ENCODE results near the gene EDNRA.

The EDNRA gene

DNA sequence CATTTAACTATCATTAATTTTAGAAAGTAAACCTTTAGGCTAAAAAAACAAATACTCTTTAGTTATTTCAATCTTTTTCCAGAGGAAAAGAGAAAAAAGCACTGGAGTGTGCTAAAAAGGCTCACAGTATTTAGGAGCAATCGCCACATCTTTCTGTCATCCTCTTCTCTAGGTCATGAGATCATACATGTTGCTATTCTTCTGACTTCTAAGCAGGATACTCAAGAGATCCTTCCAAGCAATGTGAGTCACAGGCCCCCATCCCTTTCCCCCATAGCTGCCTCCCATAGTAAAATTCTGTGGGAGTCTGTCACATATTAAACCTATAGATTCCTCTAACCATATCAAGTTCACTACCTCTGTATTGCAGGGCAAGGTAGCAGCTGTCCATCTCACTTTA lies 7.7 kb downstream of the EDNRA start:
- Histone ChIP-seq H3K4me3 (ENCODE audit: low read length) (no peak overlapping the region), H3F3A (ENCODE audit: control insufficient read depth, insufficient read depth) (no peaks in the 10 kb centered on the region), H3K36me3 (ENCODE audit: control insufficient read depth, low read length) (no peaks in the 10 kb centered on the region), H3K79me2 (ENCODE audit: control insufficient read depth, low read length) (no peaks in the 10 kb centered on the region), H3K27me3 (ENCODE audit: control insufficient read depth, low read length) (0 out of 2 replicates have a peak, but pooled peaks cover 2% of the 10 kb centered on the region), H3K4me1 (ENCODE audit: control insufficient read depth, low read length) (no peaks in the 10 kb centered on the region), H3K9me3 (ENCODE audit: control insufficient read depth, insufficient read depth, low read length) (no peaks in the 10 kb centered on the region), H3K4me2 (ENCODE audit: low read length) (no peak overlapping the region), H3K9me2 (replicated peaks; ENCODE audit: control insufficient read depth, low read length) (no peaks in the 10 kb centered on the region), H4K20me1 (ENCODE audit: control insufficient read depth, insufficient read depth, low read depth, low read length) (no peaks in the 10 kb centered on the region), H3K27ac (ENCODE audit: low read depth, low read length) (no peak overlapping the region)
- TF ChIP-seq CTCF (IDR thresholded peaks at IDR 0.05; ENCODE audit: low read depth, low read length, poor library complexity, severe bottlenecking) (no peak), EZH2phosphoT487 (IDR thresholded peaks at IDR 0.05; ENCODE audit: borderline replicate concordance, low read length) (no peak)

DNA sequence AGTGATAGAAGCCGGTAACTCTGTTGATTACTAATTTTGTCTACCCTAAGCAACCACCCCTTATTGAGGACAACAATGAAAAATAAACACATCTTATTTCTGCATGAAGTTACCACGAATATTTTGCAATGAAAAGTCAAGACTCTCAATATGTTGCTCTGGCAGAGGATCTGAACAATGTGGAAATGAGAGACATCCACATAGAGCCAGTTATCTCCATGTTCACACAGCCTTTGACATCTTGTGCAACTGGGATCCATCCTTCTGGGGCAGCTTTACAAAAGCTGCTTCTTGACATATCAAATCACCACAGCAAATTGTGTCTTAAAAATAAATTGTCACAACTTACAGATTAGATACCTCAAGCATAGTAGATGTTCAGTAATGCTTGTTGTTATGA lies 10.2 kb downstream of the EDNRA start:
- Histone ChIP-seq H4K20me1 (ENCODE audit: control insufficient read depth, insufficient read depth, low read depth, low read length) (no peaks in the 10 kb centered on the region), H3K79me2 (ENCODE audit: control insufficient read depth, low read length) (no peaks in the 10 kb centered on the region), H3F3A (ENCODE audit: control insufficient read depth, insufficient read depth) (no peaks in the 10 kb centered on the region)

DNA sequence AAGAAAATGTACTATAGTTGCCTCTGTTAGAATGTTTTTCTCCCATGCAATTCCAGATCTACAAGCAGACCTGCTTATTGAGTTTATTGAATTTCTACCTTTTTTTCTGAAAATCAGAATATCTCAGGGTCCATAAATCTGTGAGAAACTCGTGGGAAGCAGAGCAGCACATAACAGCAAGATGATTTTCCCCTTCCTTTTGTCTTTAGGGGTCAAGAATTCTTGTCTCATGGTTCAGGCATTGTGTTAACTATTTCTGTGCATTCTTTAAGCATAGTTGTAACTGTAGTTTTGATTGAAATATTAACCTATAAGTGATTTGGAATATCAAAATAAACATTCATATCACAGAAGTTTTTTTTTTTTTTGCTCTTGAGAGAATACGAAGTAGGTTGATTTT lies 11.4 kb downstream of the EDNRA start:
- Histone ChIP-seq H3K9me2 (replicated peaks; ENCODE audit: control insufficient read depth, low read length) (no peaks in the 10 kb centered on the region), H3K27me3 (ENCODE audit: control insufficient read depth, low read length) (0 out of 2 replicates have a peak, but pooled peaks cover 2% of the 10 kb centered on the region), H3K4me2 (ENCODE audit: low read length) (no peak overlapping the region), H3K4me1 (ENCODE audit: control insufficient read depth, low read length) (no peaks in the 10 kb centered on the region), H3K4me3 (ENCODE audit: low read length) (no peak overlapping the region), H3F3A (ENCODE audit: control insufficient read depth, insufficient read depth) (no peaks in the 10 kb centered on the region), H3K36me3 (ENCODE audit: control insufficient read depth, low read length) (no peaks in the 10 kb centered on the region), H3K79me2 (ENCODE audit: control insufficient read depth, low read length) (no peaks in the 10 kb centered on the region), H4K20me1 (ENCODE audit: control insufficient read depth, insufficient read depth, low read depth, low read length) (no peaks in the 10 kb centered on the region), H3K27ac (ENCODE audit: low read depth, low read length) (no peak overlapping the region), H3K9me3 (ENCODE audit: control insufficient read depth, insufficient read depth, low read length) (no peaks in the 10 kb centered on the region)
- TF ChIP-seq CTCF (IDR thresholded peaks at IDR 0.05; ENCODE audit: low read depth, low read length, poor library complexity, severe bottlenecking) (no peak), EZH2phosphoT487 (IDR thresholded peaks at IDR 0.05; ENCODE audit: borderline replicate concordance, low read length) (no peak)

More for the DNA sequence above, 10.2 kb downstream of the EDNRA start:
- Histone ChIP-seq H3K27me3 (ENCODE audit: control insufficient read depth, low read length) (0 out of 2 replicates have a peak, but pooled peaks cover 2% of the 10 kb centered on the region), H3K36me3 (ENCODE audit: control insufficient read depth, low read length) (no peaks in the 10 kb centered on the region), H3K4me3 (ENCODE audit: low read length) (no peak overlapping the region), H3K4me2 (ENCODE audit: low read length) (no peak overlapping the region), H3K9me2 (replicated peaks; ENCODE audit: control insufficient read depth, low read length) (no peaks in the 10 kb centered on the region), H3K9me3 (ENCODE audit: control insufficient read depth, insufficient read depth, low read length) (no peaks in the 10 kb centered on the region), H3K4me1 (ENCODE audit: control insufficient read depth, low read length) (no peaks in the 10 kb centered on the region), H3K27ac (ENCODE audit: low read depth, low read length) (no peak overlapping the region)
- no peak for TF ChIP-seq EZH2phosphoT487 (IDR thresholded peaks at IDR 0.05; ENCODE audit: borderline replicate concordance, low read length)
- TF ChIP-seq CTCF (IDR thresholded peaks at IDR 0.05; ENCODE audit: low read depth, low read length, poor library complexity, severe bottlenecking): no peak
